Lower lobe of right lung (tissue), 2 donors: Measurements from ENCODE around the gene MUL1. TPM values are rescaled to one million over a fixed set of nuclear protein-coding genes. Genes with fewer than 3 reads are reported as not detected.

Experiments used
- ATAC-seq, 2 donors: fragments of 200-7000 bp; cut with Tn5 transposase; one replicate each; pipeline ENCODE4 v1.9.1; 2020 to 2022; ENCODE audit warnings: mild to moderate bottlenecking in 2 of 2, moderate library complexity in 2 of 2
- DNase-seq: peaks from one replicate; pipeline ENCODE4 v3.0.0-alpha.2; 2020
- H3K27ac ChIP-seq: fragments of 200-600 bp; one replicate; pipeline ENCODE4 v1.8.0; 2022
- H3K27me3 ChIP-seq: fragments of 200-600 bp; one replicate; pipeline ENCODE4 v1.8.0; 2022; ENCODE audit warnings: low read depth
- H3K36me3 ChIP-seq: fragments of 200-600 bp; one replicate; pipeline ENCODE4 v1.8.0; 2022; ENCODE audit warnings: mild to moderate bottlenecking
- H3K4me1 ChIP-seq: fragments of 200-600 bp; one replicate; pipeline ENCODE4 v1.8.0; 2022
- H3K4me3 ChIP-seq: fragments of 200-600 bp; one replicate; pipeline ENCODE4 v1.8.0; 2022; ENCODE audit warnings: mild to moderate bottlenecking
- H3K9me3 ChIP-seq: fragments of 200-600 bp; one replicate; pipeline ENCODE4 v1.8.0; 2022
- CTCF ChIP-seq: fragments of 200-600 bp; IDR thresholded peaks from one replicate; pipeline ENCODE4 v1.8.0; 2022; ENCODE audit warnings: antibody characterized with exemption, mild to moderate bottlenecking
- intact Hi-C: fragments of 100-400 bp; cut with DNase I; formaldehyde crosslinking; loops from one replicate; pipeline ENCODE4 v1.11.0; 2022
- total RNA-seq: library from RNA; stranded (reverse); fragmentation: NEBNext Ultra II Directional; extraction: Animal tissue kit (Norgen Biotek cat#: 25700); gene quantifications from one replicate; pipeline ENCODE4 v1.2.1, GENCODE V29; 2021
- donor health status: DM: no; HTN: yes; CAD: no; lungs with severe emphysema.

The MUL1 gene
- total RNA-seq, 1 donor from 2014 or later = 29.9 TPM

- Histone ChIP-seq H3K36me3 (no peaks in the 10 kb centered on the region), H3K27ac (no peak overlapping the region), H3K4me1 (peaks cover 21% of the 10 kb centered on the region), H3K9me3 (no peaks in the 10 kb centered on the region), H3K4me3 (no peak overlapping the region), H3K27me3 (peaks cover 49% of the 10 kb centered on the region)
- no peak for ATAC-seq
- intact Hi-C loops = no loop called here
- DNase-seq = no peak
- TF ChIP-seq CTCF = no peak
Observed at GRCh38 chr1:20474996-20475395, 33.0 kb downstream of the MUL1 start.

- Histone ChIP-seq H3K27me3 (peaks cover 49% of the 10 kb centered on the region), H3K4me3 (no peak overlapping the region), H3K36me3 (no peaks in the 10 kb centered on the region), H3K4me1 (peaks cover 21% of the 10 kb centered on the region), H3K27ac (no peak overlapping the region), H3K9me3 (no peaks in the 10 kb centered on the region)
- no peak for DNase-seq
- TF ChIP-seq CTCF = no peak
- ATAC-seq = no peak
- intact Hi-C loops = no loop called here
Observed at GRCh38 chr1:20474333-20474975, 33.5 kb downstream of the MUL1 start.

GRCh38 chr1:20473894-20474293, 34.1 kb downstream of the MUL1 start:
- intact Hi-C loops = no loop called here
- H3K27ac ChIP-seq = no peak overlapping the region
- ATAC-seq = no peak

GRCh38 chr1:20472860-20473711, 34.9 kb downstream of the MUL1 start:
- ATAC-seq (no peak), DNase-seq (no peak)
- Histone ChIP-seq H3K4me3 (no peak overlapping the region), H3K9me3 (no peaks in the 10 kb centered on the region), H3K4me1 (peaks cover 21% of the 10 kb centered on the region), H3K36me3 (no peaks in the 10 kb centered on the region), H3K27ac (no peak overlapping the region), H3K27me3 (peaks cover 49% of the 10 kb centered on the region)
- intact Hi-C loops = no loop called here
- TF ChIP-seq CTCF = no peak

More at GRCh38 chr1:20473894-20474293, 34.1 kb downstream of the MUL1 start:
- Histone ChIP-seq H3K4me3 (no peak overlapping the region), H3K27me3 (peaks cover 49% of the 10 kb centered on the region), H3K36me3 (no peaks in the 10 kb centered on the region), H3K9me3 (no peaks in the 10 kb centered on the region), H3K4me1 (peaks cover 21% of the 10 kb centered on the region)
- DNase-seq = no peak
- TF ChIP-seq CTCF = no peak

GRCh38 chr1:20472121-20472520, 35.8 kb downstream of the MUL1 start:
- no peak for DNase-seq
- peaks cover 11% of the 10 kb centered on the region for H3K4me1 ChIP-seq
- intact Hi-C loops = no loop called here
- H3K36me3 ChIP-seq = no peaks in the 10 kb centered on the region
- no peak overlapping the region for H3K27ac ChIP-seq
- peaks cover 40% of the 10 kb centered on the region for H3K27me3 ChIP-seq
- H3K4me3 ChIP-seq = no peak overlapping the region
- H3K9me3 ChIP-seq = no peaks in the 10 kb centered on the region
- no peak for TF ChIP-seq CTCF
- no peak for ATAC-seq
